Glutamatergic neuron (in vitro differentiated cells): Measurements from ENCODE around the gene IRX6. TPM values are rescaled to one million over a fixed set of nuclear protein-coding genes. Genes with fewer than 3 reads are reported as not detected.

Source experiments
- DNase-seq: peaks from one replicate; pipeline ENCODE4 v3.0.0; 2022
- H3K27ac Mint-ChIP-seq: one replicate; pipeline ENCODE4 v1.8.0; 2020; ENCODE audit warnings: mild to moderate bottlenecking, mixed read lengths, inconsistent platforms; ENCODE audit not compliant: unreplicated experiment
- H3K27me3 Mint-ChIP-seq: one replicate; pipeline ENCODE4 v1.8.0; 2020; ENCODE audit warnings: mild to moderate bottlenecking, moderate library complexity, mixed read lengths, inconsistent platforms; ENCODE audit not compliant: unreplicated experiment
- H3K36me3 Mint-ChIP-seq: one replicate; pipeline ENCODE4 v1.8.0; 2020; ENCODE audit warnings: mild to moderate bottlenecking, mixed read lengths, inconsistent platforms; ENCODE audit not compliant: unreplicated experiment
- H3K4me1 Mint-ChIP-seq: one replicate; pipeline ENCODE4 v1.8.0; 2020; ENCODE audit warnings: mild to moderate bottlenecking, low read depth, mixed read lengths, inconsistent platforms; ENCODE audit not compliant: unreplicated experiment
- H3K4me3 Mint-ChIP-seq: one replicate; pipeline ENCODE4 v1.8.0; 2020; ENCODE audit warnings: mild to moderate bottlenecking, mixed read lengths, inconsistent platforms; ENCODE audit not compliant: unreplicated experiment
- H3K9me3 Mint-ChIP-seq: one replicate; pipeline ENCODE4 v1.8.0; 2020; ENCODE audit warnings: mild to moderate bottlenecking, moderate library complexity, mixed read lengths, inconsistent platforms; ENCODE audit not compliant: unreplicated experiment
- total RNA-seq: library from RNA; stranded (reverse); fragmentation: NEBNext Ultra II Directional; extraction: Animal tissue kit (Norgen Biotek cat#: 25700); gene quantifications from one replicate; pipeline ENCODE4 v1.2.1, GENCODE V29; 2021; ENCODE audit not compliant: unreplicated experiment
- TF ChIP-seq, protein P1 (sequence below): fragments of 200-600 bp; sonication (generic); IDR thresholded peaks from one replicate; pipeline ENCODE4 v1.5.0; 2021; ENCODE audit not compliant: partially characterized antibody, unreplicated experiment

The IRX6 gene
- total RNA-seq, 1 donor from 2014 or later: not detected

- H3K4me3 Mint-ChIP-seq: no peak overlapping the region
- H3K27ac Mint-ChIP-seq: no peak overlapping the region
- H3K9me3 Mint-ChIP-seq: peaks cover 2% of the 10 kb centered on the region
- H3K4me1 Mint-ChIP-seq: no peaks in the 10 kb centered on the region
- no peaks in the 10 kb centered on the region for H3K36me3 Mint-ChIP-seq
- H3K27me3 Mint-ChIP-seq: peaks cover 2% of the 10 kb centered on the region
- no peak for DNase-seq
- TF ChIP-seq, protein P1, sequence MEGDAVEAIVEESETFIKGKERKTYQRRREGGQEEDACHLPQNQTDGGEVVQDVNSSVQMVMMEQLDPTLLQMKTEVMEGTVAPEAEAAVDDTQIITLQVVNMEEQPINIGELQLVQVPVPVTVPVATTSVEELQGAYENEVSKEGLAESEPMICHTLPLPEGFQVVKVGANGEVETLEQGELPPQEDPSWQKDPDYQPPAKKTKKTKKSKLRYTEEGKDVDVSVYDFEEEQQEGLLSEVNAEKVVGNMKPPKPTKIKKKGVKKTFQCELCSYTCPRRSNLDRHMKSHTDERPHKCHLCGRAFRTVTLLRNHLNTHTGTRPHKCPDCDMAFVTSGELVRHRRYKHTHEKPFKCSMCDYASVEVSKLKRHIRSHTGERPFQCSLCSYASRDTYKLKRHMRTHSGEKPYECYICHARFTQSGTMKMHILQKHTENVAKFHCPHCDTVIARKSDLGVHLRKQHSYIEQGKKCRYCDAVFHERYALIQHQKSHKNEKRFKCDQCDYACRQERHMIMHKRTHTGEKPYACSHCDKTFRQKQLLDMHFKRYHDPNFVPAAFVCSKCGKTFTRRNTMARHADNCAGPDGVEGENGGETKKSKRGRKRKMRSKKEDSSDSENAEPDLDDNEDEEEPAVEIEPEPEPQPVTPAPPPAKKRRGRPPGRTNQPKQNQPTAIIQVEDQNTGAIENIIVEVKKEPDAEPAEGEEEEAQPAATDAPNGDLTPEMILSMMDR: no peak
Observed at GRCh38 chr16:55279598-55279997, 44.4 kb upstream of the IRX6 start.

GRCh38 chr16:55280587-55280986, 43.4 kb upstream of the IRX6 start:
- no peaks in the 10 kb centered on the region for H3K4me1 Mint-ChIP-seq
- TF ChIP-seq, protein P1: no peak
- H3K27ac Mint-ChIP-seq: no peak overlapping the region
- DNase-seq: no peak
- peaks cover 2% of the 10 kb centered on the region for H3K9me3 Mint-ChIP-seq
- peaks cover 2% of the 10 kb centered on the region for H3K27me3 Mint-ChIP-seq
- H3K36me3 Mint-ChIP-seq: no peaks in the 10 kb centered on the region
- H3K4me3 Mint-ChIP-seq: no peak overlapping the region

- no peak for DNase-seq
- no peak overlapping the region for H3K27ac Mint-ChIP-seq
- peaks cover 4% of the 10 kb centered on the region for H3K36me3 Mint-ChIP-seq
Observed at GRCh38 chr16:55282441-55282840, 41.6 kb upstream of the IRX6 start.

GRCh38 chr16:55283812-55284717, 39.9 kb upstream of the IRX6 start:
- Mint-ChIP-seq H3K27ac (no peak overlapping the region), H3K4me1 (no peaks in the 10 kb centered on the region), H3K27me3 (no peaks in the 10 kb centered on the region), H3K36me3 (peaks cover 5% of the 10 kb centered on the region), H3K9me3 (peaks cover 3% of the 10 kb centered on the region), H3K4me3 (no peak overlapping the region)
- DNase-seq: no peak
- TF ChIP-seq, protein P1: no peak

More at GRCh38 chr16:55282441-55282840, 41.6 kb upstream of the IRX6 start:
- H3K9me3 Mint-ChIP-seq: peaks cover 3% of the 10 kb centered on the region
- peaks cover 2% of the 10 kb centered on the region for H3K27me3 Mint-ChIP-seq
- H3K4me1 Mint-ChIP-seq: no peaks in the 10 kb centered on the region
- TF ChIP-seq, protein P1: no peak
- no peak overlapping the region for H3K4me3 Mint-ChIP-seq

GRCh38 chr16:55284718-55285099, 39.3 kb upstream of the IRX6 start:
- Mint-ChIP-seq H3K27ac (no peak overlapping the region), H3K36me3 (peaks cover 5% of the 10 kb centered on the region), H3K4me3 (no peak overlapping the region), H3K9me3 (peaks cover 3% of the 10 kb centered on the region), H3K4me1 (no peaks in the 10 kb centered on the region), H3K27me3 (peaks cover 3% of the 10 kb centered on the region)
- TF ChIP-seq, protein P1: no peak
- DNase-seq: no peak
